ENCODE data around the gene TNIK. TPM values are rescaled to one million over a fixed set of nuclear protein-coding genes. Genes with fewer than 3 reads are reported as not detected.

TNIK gene
- total RNA-seq, 6 experiments from 2014 or later, result 10.6 to 17.2 (median 11.8) TPM

GRCh38 chr3:171204942-171205341 is 255.3 kb downstream of the TNIK start:
- H3K27me3 Mint-ChIP-seq (ENCODE audit: insufficient read depth), result no peaks in the 10 kb centered on the region; the same call in 1 of the 2 replicates
- peaks cover 8% of the 10 kb centered on the region for H3K4me1 Mint-ChIP-seq (ENCODE audit: low read depth)
- peaks cover 6% of the 10 kb centered on the region; the same call in 1 of the 2 replicates for H3K36me3 Mint-ChIP-seq (ENCODE audit: low read depth)
- no peak overlapping the region for H3K27ac Mint-ChIP-seq
- H3K9me3 Mint-ChIP-seq, result no peaks in the 10 kb centered on the region
- no peak for TF ChIP-seq CTCF (IDR thresholded peaks at IDR 0.05)
- H3K4me3 Mint-ChIP-seq, result no peak overlapping the region
- no peak for DNase-seq

- H3K27ac Mint-ChIP-seq, result no peak overlapping the region
- H3K9me3 Mint-ChIP-seq, result no peaks in the 10 kb centered on the region
- peaks cover 11% of the 10 kb centered on the region for H3K36me3 Mint-ChIP-seq (ENCODE audit: low read depth)
- H3K27me3 Mint-ChIP-seq (ENCODE audit: insufficient read depth), result no peaks in the 10 kb centered on the region; the same call in 1 of the 2 replicates
- TF ChIP-seq CTCF (IDR thresholded peaks at IDR 0.05), result no peak
- DNase-seq, result no peak
- H3K4me1 Mint-ChIP-seq (ENCODE audit: low read depth), result peaks cover 29% of the 10 kb centered on the region
- H3K4me3 Mint-ChIP-seq, result no peak overlapping the region
These were observed 258.4 kb downstream of the TNIK start for GRCh38 chr3:171201825-171202224.

- no peaks in the 10 kb centered on the region; the same call in 1 of the 2 replicates for H3K27me3 Mint-ChIP-seq (ENCODE audit: insufficient read depth)
- H3K4me3 Mint-ChIP-seq, result no peak overlapping the region
- no peak for DNase-seq
- H3K4me1 Mint-ChIP-seq (ENCODE audit: low read depth), result peaks cover 33% of the 10 kb centered on the region
- no peak for TF ChIP-seq CTCF (IDR thresholded peaks at IDR 0.05)
- peaks cover 11% of the 10 kb centered on the region for H3K36me3 Mint-ChIP-seq (ENCODE audit: low read depth)
- no peaks in the 10 kb centered on the region for H3K9me3 Mint-ChIP-seq
- no peak overlapping the region for H3K27ac Mint-ChIP-seq
These were observed 259.5 kb downstream of the TNIK start for GRCh38 chr3:171200750-171201088.

GRCh38 chr3:171200052-171200749 is 260.0 kb downstream of the TNIK start:
- DNase-seq, result no peak

GRCh38 chr3:171199473-171199829 is 260.8 kb downstream of the TNIK start:
- TF ChIP-seq CTCF (IDR thresholded peaks at IDR 0.05), result no peak
- no peak overlapping the region for H3K27ac Mint-ChIP-seq

More at GRCh38 chr3:171200052-171200749, 260.0 kb downstream of the TNIK start:
- TF ChIP-seq CTCF (IDR thresholded peaks at IDR 0.05), result no peak
- no peaks in the 10 kb centered on the region; the same call in 1 of the 2 replicates for H3K27me3 Mint-ChIP-seq (ENCODE audit: insufficient read depth)
- H3K27ac Mint-ChIP-seq, result no peak overlapping the region
- H3K36me3 Mint-ChIP-seq (ENCODE audit: low read depth), result peaks cover 11% of the 10 kb centered on the region
- peaks cover 33% of the 10 kb centered on the region for H3K4me1 Mint-ChIP-seq (ENCODE audit: low read depth)
- H3K4me3 Mint-ChIP-seq, result no peak overlapping the region
- H3K9me3 Mint-ChIP-seq, result no peaks in the 10 kb centered on the region

More at GRCh38 chr3:171199473-171199829, 260.8 kb downstream of the TNIK start:
- Mint-ChIP-seq H3K4me1 (ENCODE audit: low read depth) (peaks cover 35% of the 10 kb centered on the region), H3K36me3 (ENCODE audit: low read depth) (peaks cover 11% of the 10 kb centered on the region), H3K27me3 (ENCODE audit: insufficient read depth) (no peaks in the 10 kb centered on the region), H3K9me3 (no peaks in the 10 kb centered on the region), H3K4me3 (no peak overlapping the region)
- no peak for DNase-seq

Data from HFFc6 (cell line).